NK-92 treated with Interleukin-12 subunit alpha and Interleukin-12 subunit beta, amount 100 ng/mL, for 24 hours (cell line): ENCODE measurements around the gene UTY.

ENCODE experiments used
- DNase-seq: peaks from one replicate; lab custom pipeline; 2025; lab: John Stamatoyannopoulos, UW

Gene UTY

GRCh38 chrY:13479828-13480227, at the start of gene UTY:
Gene UTY (minus strand): TSS chrY:13480033. CDS start chrY:13479665, 368 bp downstream.
- DNase-seq, result peak; percentile 49

DNA sequence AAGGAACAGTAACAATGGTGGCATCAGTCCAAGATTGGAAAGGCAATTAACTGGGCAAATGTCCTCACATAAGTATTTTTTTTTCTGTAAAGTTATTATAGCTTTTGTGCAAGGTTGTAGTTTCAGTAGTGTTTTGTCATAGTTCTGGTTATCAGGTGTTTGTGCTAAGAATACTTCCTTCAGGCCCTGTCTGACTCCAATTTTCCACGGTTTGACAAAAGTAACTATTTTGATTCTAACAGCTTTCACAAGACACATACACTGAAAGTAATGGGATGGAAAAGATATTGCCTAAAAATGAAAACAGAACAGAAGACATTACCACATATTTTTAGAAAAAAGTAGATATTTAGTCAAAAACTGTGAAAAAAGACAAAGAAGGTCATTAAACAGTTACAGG, 40.6 kb upstream of the UTY start:
- no peak for DNase-seq

DNA sequence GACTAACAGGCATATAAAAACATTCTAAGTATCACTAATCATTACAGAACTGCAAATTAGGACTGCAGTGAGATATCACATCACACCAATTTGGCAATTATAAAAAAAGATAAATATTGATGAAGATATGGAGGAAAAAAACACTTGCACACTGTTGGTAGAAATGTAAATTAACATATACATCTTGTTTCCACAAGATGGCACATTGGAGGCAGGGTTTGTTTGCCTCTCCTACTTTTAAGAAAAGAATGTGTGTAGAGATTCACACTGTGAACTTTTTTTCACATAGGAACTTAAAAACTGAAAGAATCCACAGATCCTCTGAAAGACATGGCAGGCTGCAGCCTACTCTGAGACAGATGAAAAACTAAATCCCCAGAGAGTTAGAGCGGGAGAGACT, 21.4 kb upstream of the UTY start:
- no peak for DNase-seq

DNA sequence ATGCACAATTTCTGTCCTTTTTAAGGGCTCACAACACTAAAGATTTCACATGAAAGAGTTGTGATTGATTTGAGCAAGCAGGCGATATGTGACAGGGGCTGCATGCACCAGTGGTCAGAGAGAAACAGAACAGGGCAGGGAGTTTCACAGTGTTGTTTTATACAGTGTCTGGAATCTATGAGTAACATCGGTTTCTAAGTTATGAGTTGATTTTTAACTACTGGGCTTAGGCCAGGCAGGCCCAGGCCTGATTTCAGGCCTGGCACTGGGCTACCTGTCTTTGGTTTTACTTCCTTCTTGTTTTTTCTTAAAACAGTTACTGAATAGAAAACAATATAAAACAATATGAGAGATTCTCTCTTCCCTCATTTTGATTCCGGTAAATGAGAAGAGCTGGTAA, 13.9 kb upstream of the UTY start:
- no peak for DNase-seq

GRCh38 chrY:13492408-13492807, 12.6 kb upstream of the UTY start:
- DNase-seq, result no peak

DNA sequence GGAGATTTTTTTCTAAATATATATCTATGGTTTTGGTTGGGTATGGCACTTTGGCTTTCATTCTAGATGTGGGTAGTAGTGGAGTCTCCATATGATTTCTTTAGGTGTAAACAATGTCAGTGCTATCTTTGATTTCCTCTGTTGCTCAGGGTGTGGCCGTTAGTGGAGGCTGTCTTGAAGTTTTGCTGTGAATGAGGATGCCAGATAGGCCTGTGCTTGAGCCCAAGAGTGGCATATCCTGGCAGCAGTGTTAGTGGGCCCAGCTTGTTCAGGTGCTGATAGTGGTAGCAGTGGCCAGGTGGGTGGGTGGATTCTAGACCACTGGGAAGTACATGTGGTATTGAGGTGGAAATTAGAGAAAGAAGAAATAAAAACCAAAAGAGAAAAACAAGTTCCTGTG, 8.9 kb upstream of the UTY start:
- DNase-seq, result no peak

DNA sequence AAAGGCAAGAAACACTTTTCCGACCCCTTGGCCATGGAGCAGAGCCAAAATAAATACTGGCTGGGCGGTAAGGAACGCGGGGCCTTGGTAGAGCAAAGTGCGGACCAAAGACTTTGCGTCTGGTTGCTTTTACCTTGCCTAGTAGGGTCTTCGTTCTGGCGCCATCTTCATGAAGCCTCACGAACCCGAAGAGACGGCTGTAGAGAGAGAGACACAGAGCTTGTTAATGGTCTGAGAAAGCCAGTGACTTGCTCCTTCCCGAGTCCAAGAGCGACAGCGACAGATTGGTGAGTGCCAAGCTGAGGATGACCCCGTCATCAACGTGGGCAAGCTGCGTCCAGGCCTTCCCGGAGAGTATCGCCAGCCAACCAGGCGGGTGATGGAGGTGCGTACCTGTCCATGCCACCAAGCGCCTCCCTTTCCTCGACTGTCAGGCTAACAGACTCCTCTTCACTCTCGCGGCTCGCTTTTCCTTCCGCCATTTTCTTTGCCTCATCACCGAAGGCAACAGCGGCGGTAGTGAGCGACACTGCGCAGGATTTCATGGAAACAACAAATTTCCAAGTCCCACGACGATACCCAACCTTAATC, 617 bp downstream of the UTY start:
- peak; percentile 23 for DNase-seq

DNA sequence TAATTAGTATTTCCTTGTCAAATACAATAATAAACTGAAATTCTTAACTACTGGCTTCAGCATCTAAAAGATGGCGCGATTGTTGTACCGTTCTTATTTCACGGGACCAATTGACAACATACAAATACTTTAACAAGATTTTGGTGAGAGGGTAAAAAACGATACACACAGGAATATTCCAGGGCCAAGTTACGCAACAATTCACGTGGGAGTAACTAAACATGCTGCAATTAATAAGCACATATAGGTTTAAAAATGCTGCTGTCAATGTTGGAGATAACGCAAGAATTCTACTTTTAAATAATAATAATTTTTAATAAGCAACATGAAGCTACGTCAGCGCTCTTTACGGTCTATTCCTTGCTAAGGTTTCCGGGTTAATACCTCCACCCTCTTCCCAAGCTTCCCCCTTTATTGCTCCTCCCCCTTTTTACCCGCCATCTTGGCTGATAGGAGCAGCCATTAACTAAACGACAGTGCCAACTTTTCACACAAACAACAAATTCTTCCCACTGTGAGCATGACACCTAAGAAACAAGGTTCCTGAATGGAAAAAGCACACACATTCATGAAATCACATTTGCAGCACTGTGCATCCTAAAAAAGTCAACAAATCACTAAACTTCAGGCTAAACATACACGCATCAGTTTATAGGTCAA, 1.6 kb downstream of the UTY start:
- DNase-seq, result peak; percentile 10

- DNase-seq, result no peak
These were observed 4.8 kb downstream of the UTY start for GRCh38 chrY:13474997-13475396.

- DNase-seq, result no peak
These were observed 28.3 kb downstream of the UTY start for GRCh38 chrY:13451572-13451971.

GRCh38 chrY:13450596-13451130, 29.2 kb downstream of the UTY start:
- no peak for DNase-seq

- DNase-seq, result no peak
These were observed 34.3 kb downstream of the UTY start for GRCh38 chrY:13445566-13445965.

DNA sequence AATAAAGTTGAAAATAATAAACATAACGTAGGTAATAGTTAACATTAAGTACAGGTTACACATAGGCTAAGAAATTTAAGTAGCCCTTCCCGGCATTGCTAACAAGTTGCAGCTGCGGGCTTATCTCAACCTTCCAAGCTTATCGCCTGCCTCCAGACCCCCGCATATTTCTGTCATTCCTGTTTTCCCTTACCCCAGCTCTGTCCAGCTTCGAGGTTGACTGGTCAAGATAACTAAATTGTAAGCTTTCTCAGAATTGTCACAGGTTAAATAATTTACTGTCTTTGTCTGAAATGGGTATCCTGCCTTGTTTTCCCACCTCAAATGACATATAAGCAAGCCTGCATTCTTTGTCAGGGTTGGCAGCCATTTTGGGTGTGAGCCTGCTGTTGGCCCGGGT, 36.7 kb downstream of the UTY start:
- DNase-seq, result no peak

- DNase-seq, result no peak
These were observed 39.0 kb downstream of the UTY start for GRCh38 chrY:13440811-13441210.

- DNase-seq, result no peak
These were observed 43.6 kb downstream of the UTY start for GRCh38 chrY:13435968-13436937.

DNA sequence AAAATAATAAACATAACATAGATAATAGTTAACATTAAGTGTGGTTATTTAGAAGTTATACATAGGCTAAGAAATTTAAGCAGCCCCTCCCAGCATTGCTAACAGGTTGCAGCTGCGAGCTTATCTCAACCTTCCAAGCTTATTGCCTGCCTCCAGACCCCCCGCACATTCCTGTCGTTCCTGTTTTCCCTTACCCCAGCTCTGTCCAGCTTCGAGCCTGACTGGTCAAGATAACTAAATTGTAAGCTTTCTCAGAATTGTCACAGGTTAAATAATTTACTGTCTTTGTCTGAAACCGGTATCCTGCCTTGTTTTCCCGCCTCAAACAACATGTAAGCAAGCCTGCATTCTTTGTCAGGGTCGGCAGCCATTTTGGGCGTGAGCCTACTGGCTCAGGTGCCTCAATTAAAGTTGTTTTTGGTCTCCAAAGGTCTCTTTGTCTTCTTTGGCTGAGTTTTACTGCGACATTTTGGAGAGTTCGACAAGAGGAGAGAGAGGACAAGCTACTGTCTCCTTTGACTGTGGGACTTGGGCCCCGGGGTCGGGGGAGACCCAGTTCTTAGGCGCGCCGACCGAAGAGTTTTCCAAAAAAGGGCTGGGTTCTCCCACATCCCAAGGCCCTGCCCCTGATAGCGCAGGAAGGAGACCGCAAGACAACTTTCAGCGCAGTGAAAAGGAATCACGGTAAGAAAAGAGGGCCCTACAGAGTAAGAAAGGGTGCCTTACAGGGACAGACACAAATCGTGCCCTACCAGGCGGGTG, 44.4 kb downstream of the UTY start:
- DNase-seq, result no peak

- no peak for DNase-seq
These were observed 47.4 kb downstream of the UTY start for GRCh38 chrY:13432293-13433025.

DNA sequence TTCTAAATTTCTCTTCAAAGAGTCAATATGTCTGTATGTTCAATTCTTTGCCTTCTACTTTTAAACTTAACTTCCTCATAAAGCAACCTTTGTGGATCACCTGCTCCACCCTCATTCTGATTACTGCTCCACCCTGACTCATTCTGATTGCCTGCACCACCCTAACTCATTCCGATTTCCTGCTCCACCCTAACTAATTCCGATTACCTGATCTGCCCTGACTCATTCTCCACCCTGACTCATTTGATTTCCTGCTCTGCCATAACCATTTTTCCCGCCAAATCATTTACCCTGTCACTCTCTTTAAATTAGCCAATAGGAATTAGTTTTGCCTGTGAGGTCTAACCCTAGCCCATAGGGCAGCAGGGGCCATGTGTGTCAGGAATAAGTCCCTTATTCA, 50.3 kb downstream of the UTY start:
- no peak for DNase-seq

DNA sequence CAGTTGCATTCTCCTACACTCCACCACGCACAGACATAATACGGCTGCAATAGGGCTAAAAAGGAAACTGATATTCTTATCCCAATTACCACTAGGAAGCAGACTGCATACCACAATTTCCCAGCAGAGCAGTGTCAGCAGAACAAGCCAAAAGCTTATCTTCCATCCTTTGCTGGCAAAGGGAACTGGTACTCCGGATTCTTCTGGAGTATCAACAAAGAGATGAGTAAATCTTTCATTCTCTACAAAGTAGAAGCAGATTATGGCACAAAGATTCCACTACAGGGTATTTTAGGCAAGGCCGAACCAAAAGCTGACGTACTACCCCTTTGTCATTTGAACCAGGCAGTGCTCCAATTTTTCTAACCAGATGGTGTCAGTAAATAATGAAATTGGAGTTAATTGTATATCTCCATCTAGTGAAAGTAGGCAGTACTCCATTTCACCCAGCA, 56.5 kb downstream of the UTY start:
- no peak for DNase-seq

- DNase-seq, result no peak
These were observed 62.8 kb downstream of the UTY start for GRCh38 chrY:13416869-13417661.
